HG03460 (cell line): ENCODE data around the gene LYRM1.
A peak's percentile ranks its signal among the peaks of the same experiment; 100 is the strongest.
"Not testable (repeated sequence)": the region's sequence is repeated elsewhere in the genome, so short reads cannot be mapped to it uniquely, and the experiment has no call there.

Experiments
- ATAC-seq: cut with Tn5 transposase; IDR thresholded peaks from one replicate; pipeline ENCODE4 v1.9.1; 2021; ENCODE audit not compliant: unreplicated experiment

Gene LYRM1

DNA sequence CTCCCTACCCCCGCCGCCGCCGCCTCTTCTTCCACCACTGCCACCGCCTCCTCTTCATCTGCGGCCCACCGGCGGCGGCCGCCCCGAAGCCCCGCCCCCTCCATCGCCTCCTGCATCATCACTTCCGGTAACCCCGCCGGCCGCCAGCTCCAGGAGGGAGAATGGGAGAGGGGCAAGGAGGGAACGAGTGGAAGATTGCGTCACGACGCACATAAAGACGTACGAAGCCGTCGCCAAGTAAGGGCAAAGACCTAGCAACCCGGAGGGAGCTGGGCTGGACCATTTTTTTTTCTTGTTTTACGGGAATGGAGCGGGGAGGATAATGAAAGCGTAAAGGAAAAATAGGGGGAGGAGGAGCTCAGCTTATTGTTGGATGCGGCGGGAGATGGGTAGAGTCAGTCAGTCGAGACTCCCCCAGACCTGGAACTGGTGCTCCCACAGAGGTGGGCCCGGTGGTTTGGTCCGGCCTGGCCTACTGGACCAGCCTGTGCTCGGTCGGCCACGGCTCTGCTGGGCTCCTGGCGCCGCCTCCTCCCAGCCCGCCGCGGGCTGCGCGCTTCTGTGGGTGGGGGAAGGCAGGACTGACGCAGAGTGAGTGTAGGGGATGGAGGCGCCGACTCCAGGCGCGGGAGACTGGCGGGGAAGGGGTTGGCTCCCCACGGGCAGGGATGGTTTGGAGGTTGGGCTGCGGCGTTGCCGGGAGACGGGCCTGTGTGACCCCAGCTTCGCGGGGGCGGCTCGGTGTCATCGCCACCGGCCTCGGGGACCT, at the start of gene LYRM1, which contains the start of gene DCUN1D3:
Gene LYRM1, plus strand, starts transcription at position 473 of the 769 bp plus-strand sequence. CDS start 14,785 bp downstream, outside the sequence.
Gene DCUN1D3, minus strand, starts transcription at position 60 of the 769 bp plus-strand sequence. CDS start 37,820 bp downstream, outside the sequence.
- ATAC-seq: peak; percentile 60

- ATAC-seq: no peak
Measured at GRCh38 chr16:20850981-20851380, 49.6 kb upstream of the LYRM1 start.

DNA sequence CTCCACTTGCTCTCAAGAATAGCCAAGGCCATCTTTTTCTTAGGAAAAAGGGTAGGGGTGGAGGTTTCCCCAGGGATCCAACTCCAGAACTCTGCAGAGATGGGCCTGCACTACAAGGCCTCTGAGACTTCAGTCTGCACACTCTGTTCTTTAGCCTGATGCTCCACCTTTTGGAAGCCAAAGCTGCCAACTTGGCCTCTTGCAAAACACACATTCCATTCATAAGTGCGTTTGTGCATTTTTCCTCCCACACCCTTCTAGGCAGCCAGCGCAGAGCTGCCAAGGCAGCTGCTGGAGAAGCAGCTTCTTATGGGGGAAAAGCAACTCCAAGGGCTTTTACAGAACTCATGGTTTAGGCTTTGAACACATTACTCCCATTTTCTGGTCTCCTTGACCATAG, 49.0 kb upstream of the LYRM1 start:
- no peak for ATAC-seq

DNA sequence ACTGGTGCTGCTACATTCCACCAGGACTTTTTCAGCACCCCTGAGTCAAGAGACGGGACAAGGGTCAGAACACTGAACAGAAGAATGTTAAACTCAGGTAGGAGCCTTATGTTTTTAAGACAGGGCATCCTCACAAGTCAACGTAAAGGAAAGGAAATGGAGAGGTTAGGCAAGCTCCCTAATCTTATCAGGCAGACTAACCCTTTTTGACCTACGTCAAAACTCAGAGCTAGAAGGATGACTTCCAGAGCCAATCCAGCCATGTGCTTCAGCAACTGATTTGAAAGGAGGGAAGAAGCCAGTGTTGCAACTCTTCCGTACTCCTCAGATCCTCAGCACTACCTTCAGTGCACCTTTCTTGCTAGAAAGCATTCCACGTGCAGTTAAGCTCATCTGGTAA, 47.4 kb upstream of the LYRM1 start:
- no peak for ATAC-seq

- no peak for ATAC-seq
Measured at GRCh38 chr16:20853981-20854620, 46.5 kb upstream of the LYRM1 start.

GRCh38 chr16:20854963-20855362, 45.6 kb upstream of the LYRM1 start:
- no peak for ATAC-seq

DNA sequence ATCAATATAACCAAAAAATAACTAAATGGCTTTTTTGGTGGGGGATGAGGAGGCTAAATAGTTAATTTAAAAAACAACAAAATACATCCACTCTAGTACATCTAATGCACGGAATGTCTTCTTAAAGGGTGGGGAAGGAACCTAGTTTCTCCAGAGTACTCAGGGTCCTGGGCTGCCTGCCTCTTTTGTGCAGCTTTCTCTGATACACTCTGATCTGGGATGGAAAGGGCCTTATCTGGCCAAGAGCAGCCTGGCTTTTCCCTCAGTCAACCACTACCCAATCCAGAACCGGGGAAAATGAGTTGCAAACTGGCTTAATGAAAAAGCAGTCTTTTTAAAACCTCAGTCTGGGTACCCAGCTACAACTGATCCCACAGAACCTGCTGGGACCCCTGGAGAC, 43.3 kb upstream of the LYRM1 start:
- ATAC-seq: no peak

- no peak for ATAC-seq
Measured at GRCh38 chr16:20859229-20859628, 41.3 kb upstream of the LYRM1 start.

DNA sequence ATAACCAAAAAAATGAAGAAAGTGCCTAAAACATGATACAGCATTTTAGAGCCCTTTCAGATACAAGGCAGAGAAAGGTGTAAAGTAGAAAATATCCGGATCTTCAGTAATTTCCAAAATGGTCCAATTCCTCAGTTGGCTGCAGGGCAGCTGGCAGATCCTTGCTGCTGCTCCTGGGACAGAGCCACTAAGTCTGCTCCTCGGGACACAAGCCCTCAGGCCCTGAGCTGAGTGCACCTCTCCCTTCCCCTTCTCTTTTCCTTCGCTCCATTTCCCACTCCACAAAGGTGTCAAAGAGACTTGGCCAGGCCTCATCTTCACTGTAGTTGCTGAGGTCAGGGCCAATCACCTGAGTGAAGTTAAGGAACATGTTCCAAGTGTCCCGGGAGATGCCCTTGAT, 40.9 kb upstream of the LYRM1 start:
- ATAC-seq: no peak

- ATAC-seq: no peak
Measured at GRCh38 chr16:20860361-20860760, 40.2 kb upstream of the LYRM1 start.

DNA sequence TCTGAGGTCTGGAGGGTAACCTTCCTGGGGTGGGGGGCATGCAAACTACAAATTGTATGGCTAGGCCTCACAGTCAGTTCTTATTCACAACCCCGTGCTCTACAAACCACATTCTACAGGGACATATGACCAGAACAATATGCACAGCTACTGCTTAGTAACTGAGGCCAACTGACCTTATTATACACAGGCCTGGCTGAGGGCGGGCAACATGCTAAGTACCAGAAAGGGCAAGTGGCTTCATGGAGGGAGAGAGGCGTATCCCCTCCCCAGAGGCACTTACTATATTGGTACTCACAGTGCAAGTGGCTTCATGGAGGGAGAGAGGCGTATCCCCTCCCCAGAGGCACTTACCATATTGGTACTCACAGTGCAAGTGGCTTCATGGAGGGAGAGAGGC, 39.6 kb upstream of the LYRM1 start:
- not testable (repeated sequence) for ATAC-seq

- ATAC-seq: no peak
Measured at GRCh38 chr16:20862162-20862960, 38.2 kb upstream of the LYRM1 start.

DNA sequence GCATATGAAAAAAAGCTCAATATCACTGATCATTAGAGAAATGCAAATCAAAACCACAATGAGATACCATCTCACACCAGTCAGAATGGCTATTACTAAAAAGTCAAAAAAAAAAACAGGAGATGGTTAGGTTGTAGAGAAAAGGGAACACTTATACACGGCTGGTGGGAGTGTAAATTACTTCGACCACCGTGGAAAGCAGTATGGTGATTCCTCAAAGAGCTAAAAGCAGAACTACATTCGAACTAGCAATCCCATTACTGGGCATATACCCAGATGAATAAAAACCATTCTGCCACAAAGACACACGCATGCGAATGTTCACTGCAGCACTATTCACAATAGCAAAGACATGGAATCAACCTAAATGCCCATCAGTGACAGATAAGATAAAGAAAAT, 36.2 kb upstream of the LYRM1 start:
- ATAC-seq: not testable (repeated sequence)

DNA sequence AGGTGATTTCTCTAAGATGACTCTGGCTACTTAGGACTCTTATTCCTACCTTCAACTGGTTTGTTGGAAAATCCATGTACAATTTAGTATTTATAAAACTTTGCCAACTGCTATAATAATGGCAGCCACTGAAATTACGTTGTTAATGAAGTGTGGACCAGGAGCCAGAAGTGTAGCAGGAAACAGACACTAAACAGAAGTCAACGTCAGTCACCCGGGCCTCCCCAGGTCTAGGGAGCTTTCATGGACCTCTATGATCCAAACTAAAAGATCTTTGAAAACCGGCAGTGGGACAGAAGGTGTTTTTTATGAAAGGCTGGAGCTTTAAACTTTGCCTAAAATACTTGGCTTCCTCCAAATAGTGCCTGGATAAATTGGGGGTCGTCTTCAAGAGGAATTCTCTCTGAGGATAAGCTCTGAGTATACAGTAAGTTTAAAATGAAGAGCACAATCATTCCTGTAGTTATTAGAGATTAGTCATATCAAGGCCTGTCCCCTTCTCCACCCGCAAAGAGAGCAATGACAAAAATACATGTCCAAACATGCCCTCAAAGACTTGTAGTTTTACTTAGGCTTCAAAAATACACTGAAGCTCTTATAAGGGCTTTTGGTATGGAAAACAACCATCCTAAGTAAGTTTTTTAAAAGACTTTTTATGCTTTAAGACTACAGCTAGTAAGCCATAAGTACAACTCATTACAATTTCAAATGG, 35.0 kb upstream of the LYRM1 start:
- ATAC-seq: no peak

DNA sequence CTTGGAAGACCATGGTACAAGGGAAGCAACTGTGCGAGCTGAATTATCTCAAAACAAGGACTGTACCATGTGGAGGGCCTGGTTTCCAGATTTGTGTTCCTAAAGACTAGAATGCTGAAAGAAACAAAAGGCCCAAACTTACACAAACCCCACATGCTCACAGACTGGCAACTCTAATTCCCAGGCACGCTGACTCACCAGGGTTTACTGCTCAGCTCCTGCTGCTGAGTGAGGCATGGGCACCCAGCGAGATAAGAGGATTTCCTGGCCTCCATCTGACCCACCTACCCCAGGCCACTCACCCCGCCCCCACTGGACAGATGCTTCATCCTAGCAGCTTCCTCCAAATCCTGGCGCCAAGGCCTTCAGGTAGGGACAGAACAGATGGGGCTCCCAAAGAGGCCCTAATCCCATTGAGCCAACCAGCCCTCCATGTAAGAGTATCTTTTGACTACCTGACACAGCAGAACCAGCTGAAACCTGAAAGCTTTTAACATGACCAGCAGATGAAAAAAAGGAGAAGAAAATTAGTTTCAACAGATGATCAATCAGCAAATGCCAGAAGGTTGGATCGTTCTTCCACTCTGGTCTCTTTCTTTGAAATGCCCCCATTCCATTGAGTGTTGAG, 34.3 kb upstream of the LYRM1 start:
- ATAC-seq: no peak

DNA sequence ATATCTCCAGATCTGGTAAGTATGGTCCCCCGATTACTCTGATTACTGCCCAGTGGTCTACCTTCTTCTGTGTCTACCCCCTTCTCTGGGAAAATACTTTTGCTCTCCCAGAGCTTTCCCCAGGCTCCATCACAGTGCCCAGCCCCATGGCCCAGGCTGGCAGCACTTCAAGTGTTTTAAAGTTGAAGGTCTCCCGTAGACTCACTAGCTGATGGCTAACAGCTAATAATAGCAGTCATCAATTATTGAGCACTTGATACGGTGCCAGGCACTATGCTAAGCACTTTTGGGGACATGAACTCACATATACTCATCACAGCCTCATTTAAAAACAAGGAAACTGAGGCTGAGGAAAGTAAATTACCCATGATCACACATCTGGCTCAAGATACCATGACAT, 33.8 kb upstream of the LYRM1 start:
- ATAC-seq: no peak

- no peak for ATAC-seq
Measured at GRCh38 chr16:20867585-20867984, 33.0 kb upstream of the LYRM1 start.

DNA sequence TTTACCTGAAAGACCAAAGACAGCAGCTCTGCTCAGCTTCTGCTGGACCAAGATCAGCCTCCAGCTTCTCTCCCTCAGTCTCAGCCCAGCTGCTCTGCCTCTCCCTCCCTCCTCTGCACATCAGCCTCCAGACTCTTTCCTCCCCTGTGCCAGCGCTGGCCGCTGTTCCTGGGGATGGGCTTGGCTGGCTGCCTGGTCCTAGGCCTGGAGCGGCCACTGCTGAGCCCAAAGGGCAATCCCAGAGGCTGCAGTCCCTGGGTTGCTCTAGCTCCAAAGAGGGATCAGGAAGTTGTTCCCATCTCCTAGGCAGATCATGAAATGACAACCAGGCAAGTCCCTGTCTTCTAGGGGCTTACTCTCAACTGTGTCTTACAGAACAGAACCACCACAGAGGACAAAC, 31.7 kb upstream of the LYRM1 start:
- ATAC-seq: no peak

DNA sequence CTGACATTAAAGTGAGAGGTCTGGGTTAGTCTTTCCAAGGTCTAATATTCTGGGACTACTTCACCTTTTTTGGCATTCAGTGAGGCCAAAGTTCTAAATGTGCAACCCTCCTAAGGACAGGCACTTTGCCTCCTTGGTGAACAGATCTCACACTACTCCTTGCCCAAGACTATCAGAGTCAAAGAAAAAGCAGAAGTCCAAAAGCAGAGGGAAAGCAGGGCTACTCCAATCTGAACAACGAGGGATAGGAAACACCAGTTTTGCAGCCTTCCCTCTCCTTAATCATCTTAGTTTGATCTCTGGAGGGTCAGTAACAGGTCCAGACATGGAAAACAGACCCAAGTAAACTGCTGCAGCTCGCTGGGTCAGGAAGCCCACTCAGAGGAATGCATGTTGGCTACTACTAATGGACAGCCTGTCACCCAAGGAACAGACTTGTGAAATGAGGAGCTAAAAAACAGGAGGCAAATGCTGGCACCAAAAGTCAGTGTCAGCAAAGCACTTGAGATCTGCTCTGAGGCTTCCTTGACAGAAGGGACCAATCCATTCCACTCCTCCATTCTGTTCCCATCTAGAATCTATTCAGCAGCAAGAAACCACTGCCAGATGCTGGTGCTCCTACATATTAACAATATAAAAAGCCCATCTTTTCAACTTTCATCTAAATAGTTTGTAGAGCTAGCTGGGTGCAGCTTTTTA, 30.3 kb upstream of the LYRM1 start:
- no peak for ATAC-seq

DNA sequence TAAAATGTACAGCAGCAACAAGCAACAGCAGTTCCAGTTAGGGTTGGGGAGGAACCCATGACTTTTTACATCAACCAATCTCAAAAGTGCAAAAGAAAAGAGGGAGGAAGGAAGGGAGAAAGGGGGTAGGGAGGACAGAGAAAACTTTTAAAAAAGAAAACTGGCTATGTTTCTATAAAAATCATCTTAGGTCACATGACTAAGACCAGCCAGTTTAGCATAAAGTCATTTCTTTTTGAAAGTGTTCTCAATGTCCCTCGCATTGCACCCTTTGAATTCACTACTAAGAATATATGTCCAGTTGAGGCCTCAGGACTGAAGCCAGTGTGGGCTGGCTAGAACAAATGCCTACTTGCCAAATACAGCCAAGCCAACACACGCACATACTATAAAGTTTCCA, 29.3 kb upstream of the LYRM1 start:
- ATAC-seq: no peak
